Measurements from ENCODE around the gene GSG1L. TPM values are rescaled to one million over a fixed set of nuclear protein-coding genes. Genes with fewer than 3 reads are reported as not detected.
"Not testable (repeated sequence)": the region's sequence is repeated elsewhere in the genome, so short reads cannot be mapped to it uniquely, and the experiment has no call there.

Gene GSG1L
- total and polyA plus RNA-seq, 2 experiments from 2014 or later = not detected

- no peaks in the 10 kb centered on the region for H3K9me3 ChIP-seq (ENCODE audit: low read depth)
- no peak overlapping the region for H3K27ac ChIP-seq
- DNase-seq (ENCODE audit: low spot score) = no peak
- H3K9me2 ChIP-seq (replicated peaks; ENCODE audit: insufficient read depth) = no peaks in the 10 kb centered on the region
- no peaks in the 10 kb centered on the region for H4K20me1 ChIP-seq (ENCODE audit: insufficient read depth, poor library complexity, severe bottlenecking)
- no peak overlapping the region for H3K4me3 ChIP-seq
- no peak overlapping the region for H3K4me2 ChIP-seq
- no peaks in the 10 kb centered on the region for H3K79me2 ChIP-seq
- WGBS (ENCODE audit: low lambda C conversion rate, missing lambda C conversion rate) = 86% methylated on average over 7 of the region's 7 CpGs
- no peaks in the 10 kb centered on the region for H3K4me1 ChIP-seq (ENCODE audit: insufficient read depth)
- TF ChIP-seq CTCF (IDR thresholded peaks at IDR 0.05; ENCODE audit: poor library complexity) = no peak
- no peak for TF ChIP-seq EZH2 (IDR thresholded peaks at IDR 0.05; ENCODE audit: borderline replicate concordance)
- no peaks in the 10 kb centered on the region for H3K36me3 ChIP-seq (replicated peaks; ENCODE audit: insufficient read depth, low read depth)
- H2AFZ ChIP-seq = no peak overlapping the region
- H3K27me3 ChIP-seq = no peaks in the 10 kb centered on the region
Measured at GRCh38 chr16:27947696-27948095, 115.8 kb downstream of the GSG1L start.

- TF ChIP-seq CTCF (IDR thresholded peaks at IDR 0.05; ENCODE audit: poor library complexity) (no peak), EZH2 (IDR thresholded peaks at IDR 0.05; ENCODE audit: borderline replicate concordance) (no peak), EZH2phosphoT487 (IDR thresholded peaks at IDR 0.05; ENCODE audit: low read depth, severe bottlenecking, unreplicated experiment) (no peak)
- Histone ChIP-seq H3K27ac (no peak overlapping the region), H3K4me3 (no peak overlapping the region), H3K4me2 (no peak overlapping the region), H2AFZ (no peak overlapping the region), H3K9me3 (ENCODE audit: low read depth) (no peaks in the 10 kb centered on the region), H3K27me3 (no peaks in the 10 kb centered on the region), H3K79me2 (no peaks in the 10 kb centered on the region), H3K9me2 (replicated peaks; ENCODE audit: insufficient read depth) (no peaks in the 10 kb centered on the region), H4K20me1 (ENCODE audit: insufficient read depth, poor library complexity, severe bottlenecking) (no peaks in the 10 kb centered on the region), H3K36me3 (replicated peaks; ENCODE audit: insufficient read depth, low read depth) (no peaks in the 10 kb centered on the region), H3K4me1 (ENCODE audit: insufficient read depth) (no peaks in the 10 kb centered on the region)
- WGBS (ENCODE audit: low lambda C conversion rate, missing lambda C conversion rate) = 64% methylated on average over 15 of the region's 15 CpGs
- DNase-seq (ENCODE audit: low spot score) = no peak
Measured at GRCh38 chr16:27945233-27945973, 118.1 kb downstream of the GSG1L start.

GRCh38 chr16:27943766-27944165 lies 119.7 kb downstream of the GSG1L start:
- Histone ChIP-seq H3K36me3 (replicated peaks; ENCODE audit: insufficient read depth, low read depth) (no peaks in the 10 kb centered on the region), H3K4me2 (no peak overlapping the region), H2AFZ (no peak overlapping the region), H3K79me2 (no peaks in the 10 kb centered on the region), H3K9me3 (ENCODE audit: low read depth) (no peaks in the 10 kb centered on the region), H3K4me1 (ENCODE audit: insufficient read depth) (no peaks in the 10 kb centered on the region), H3K4me3 (no peak overlapping the region), H4K20me1 (ENCODE audit: insufficient read depth, poor library complexity, severe bottlenecking) (no peaks in the 10 kb centered on the region), H3K27me3 (no peaks in the 10 kb centered on the region), H3K27ac (no peak overlapping the region), H3K9me2 (replicated peaks; ENCODE audit: insufficient read depth) (no peaks in the 10 kb centered on the region)
- DNase-seq (ENCODE audit: low spot score) = no peak
- WGBS (ENCODE audit: low lambda C conversion rate, missing lambda C conversion rate) = 85% methylated on average over 2 of the region's 2 CpGs
- TF ChIP-seq CTCF (IDR thresholded peaks at IDR 0.05; ENCODE audit: poor library complexity) = no peak

GRCh38 chr16:27942071-27942470 lies 121.4 kb downstream of the GSG1L start:
- H4K20me1 ChIP-seq (ENCODE audit: insufficient read depth, poor library complexity, severe bottlenecking); H3K4me3 ChIP-seq; H3K36me3 ChIP-seq (replicated peaks; ENCODE audit: insufficient read depth, low read depth); H2AFZ ChIP-seq; H3K27me3 ChIP-seq; DNase-seq (ENCODE audit: low spot score); H3K27ac ChIP-seq; H3K79me2 ChIP-seq; H3K9me3 ChIP-seq (ENCODE audit: low read depth); H3K4me1 ChIP-seq (ENCODE audit: insufficient read depth); H3K4me2 ChIP-seq; H3K9me2 ChIP-seq (replicated peaks; ENCODE audit: insufficient read depth): not testable (repeated sequence)
- WGBS (ENCODE audit: low lambda C conversion rate, missing lambda C conversion rate) = 84% methylated on average over 5 of the region's 5 CpGs
